Ectodermal cell (in vitro differentiated cells): ENCODE data around the gene ZNF169.
"Not testable (repeated sequence)": the region's sequence is repeated elsewhere in the genome, so short reads cannot be mapped to it uniquely, and the experiment has no call there.

Experiments
- H3K27ac ChIP-seq: 2 replicates; pipeline ENCODE4 v1.7.0; 2013; ENCODE audit warnings: mild to moderate bottlenecking, low read depth, low read length; ENCODE audit not compliant: insufficient read depth, poor library complexity, severe bottlenecking
- H3K27me3 ChIP-seq: 2 replicates; pipeline ENCODE4 v1.7.0; 2013; ENCODE audit warnings: mild to moderate bottlenecking, low read length; ENCODE audit not compliant: insufficient read depth, control insufficient read depth, poor library complexity, severe bottlenecking
- H3K36me3 ChIP-seq: one replicate; pipeline ENCODE4 v1.7.0; 2013; ENCODE audit warnings: low read length; ENCODE audit not compliant: control insufficient read depth, insufficient read depth
- H3K4me1 ChIP-seq: one replicate; pipeline ENCODE4 v1.7.0; 2013; ENCODE audit warnings: low read length; ENCODE audit not compliant: control insufficient read depth, insufficient read depth
- H3K4me3 ChIP-seq: 2 replicates; pipeline ENCODE4 v1.7.0; 2013; ENCODE audit warnings: low read depth, low read length, control low read depth; ENCODE audit not compliant: insufficient read depth
- H3K9me3 ChIP-seq: 2 replicates; pipeline ENCODE4 v1.7.0; 2013; ENCODE audit warnings: mild to moderate bottlenecking, low read length, moderate library complexity; ENCODE audit not compliant: control insufficient read depth
- WGBS, 2 experiments: methylation state at CpG; one replicate each; pipeline ENCODE4 v1.1.7; 2013; ENCODE audit warnings: missing lambda C conversion rate in 2 of 2; 5-methylcytosine and 5-hydroxymethylcytosine counted together

ZNF169 gene

DNA sequence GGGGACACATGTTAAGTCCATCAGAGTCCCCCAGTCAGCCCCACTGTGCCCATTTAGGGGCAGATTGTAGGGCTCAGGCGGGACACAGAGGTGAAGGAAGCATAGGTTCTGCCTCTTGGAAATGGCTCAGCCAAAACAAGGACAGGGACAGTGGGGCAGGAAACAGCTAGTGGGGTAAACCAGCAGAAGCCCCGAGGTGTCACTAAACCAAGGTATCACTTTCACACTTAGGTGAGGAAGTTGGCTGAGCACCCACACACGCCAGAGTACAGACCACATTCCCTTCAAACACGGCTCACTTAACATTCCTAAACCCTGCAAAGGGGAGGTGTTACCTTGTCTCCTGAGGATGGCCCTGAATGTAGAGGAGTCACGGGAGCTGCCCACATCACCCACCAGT, 57.1 kb downstream of the ZNF169 start:
- H3K27ac ChIP-seq, H3K4me1 ChIP-seq, H3K4me3 ChIP-seq, H3K27me3 ChIP-seq, H3K36me3 ChIP-seq, H3K9me3 ChIP-seq: not testable (repeated sequence)
- no CpG with 5 or more reads among the region's 5 CpGs for WGBS, 2 experiments

DNA sequence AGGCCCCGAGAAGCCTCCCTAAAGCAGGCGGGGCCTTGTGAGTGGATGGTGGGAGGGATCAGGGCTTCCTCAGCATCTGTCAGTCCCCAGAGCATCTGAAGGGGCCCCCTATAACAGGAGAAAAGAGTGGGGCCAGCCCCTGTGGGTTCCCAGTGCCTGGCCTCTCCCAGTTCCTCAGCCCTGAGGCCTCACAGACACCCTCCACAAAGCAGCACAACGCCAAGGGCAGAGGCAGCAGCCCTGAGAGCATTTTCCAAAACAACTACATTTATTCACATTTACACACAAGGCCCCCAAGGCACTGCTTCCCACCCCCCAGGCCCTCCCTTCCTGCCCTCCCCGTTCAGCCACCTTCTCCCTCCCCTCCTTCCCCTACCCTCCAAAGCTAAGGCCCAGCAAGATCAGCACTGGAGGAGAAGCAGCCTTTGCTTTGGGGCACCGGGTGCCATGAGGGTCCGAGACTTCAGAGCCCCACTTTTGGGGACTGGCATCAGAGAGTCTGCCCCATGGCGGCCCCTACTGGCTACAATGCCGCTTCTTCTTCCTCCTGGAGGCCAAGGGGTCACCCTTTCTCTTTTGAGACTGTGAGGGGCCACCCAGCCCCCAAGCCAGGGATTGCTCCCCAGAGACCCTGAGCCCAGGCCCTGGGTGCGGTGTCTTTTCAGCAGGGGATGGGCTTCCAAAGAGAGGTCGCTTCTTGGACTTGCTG, 59.0 kb downstream of the ZNF169 start:
- not testable (repeated sequence) for H3K27ac ChIP-seq, H3K9me3 ChIP-seq, H3K27me3 ChIP-seq, H3K36me3 ChIP-seq, H3K4me3 ChIP-seq, H3K4me1 ChIP-seq
- no CpG with 5 or more reads among the region's 10 CpGs for WGBS, 2 experiments

DNA sequence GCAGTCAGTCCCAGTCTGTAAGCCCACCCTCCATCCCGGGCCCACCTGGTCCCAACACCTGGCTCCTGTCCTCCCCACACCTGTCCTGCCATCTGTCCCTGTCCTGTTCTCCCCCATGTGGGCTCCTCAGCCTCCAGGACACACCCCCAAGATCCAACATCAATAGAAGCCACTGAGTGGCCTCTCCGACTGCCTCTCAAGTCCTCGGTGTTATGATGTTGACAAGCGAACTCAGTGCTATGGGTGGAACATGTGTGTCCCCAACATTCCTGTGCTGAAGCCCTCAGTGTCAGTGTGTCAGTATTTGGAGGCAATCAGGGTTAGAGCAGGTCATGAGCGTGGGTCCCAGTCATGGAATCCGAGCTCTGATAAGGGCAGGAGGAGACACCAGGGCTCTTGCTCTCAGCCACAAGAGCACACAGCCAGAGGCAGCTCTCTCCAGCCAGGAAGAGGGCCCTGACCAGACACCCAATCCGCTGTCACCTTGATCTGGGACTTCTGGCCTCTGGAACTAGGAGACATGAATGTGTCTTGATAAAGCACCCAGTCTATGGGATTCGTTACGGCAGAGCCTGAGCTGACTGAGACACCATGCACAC, 63.3 kb downstream of the ZNF169 start:
- H3K36me3 ChIP-seq, H3K27me3 ChIP-seq, H3K9me3 ChIP-seq, H3K4me1 ChIP-seq, H3K27ac ChIP-seq, H3K4me3 ChIP-seq: not testable (repeated sequence)
- 93 to 100% methylated on average over 4 of the region's 9 CpGs for WGBS, 2 experiments

DNA sequence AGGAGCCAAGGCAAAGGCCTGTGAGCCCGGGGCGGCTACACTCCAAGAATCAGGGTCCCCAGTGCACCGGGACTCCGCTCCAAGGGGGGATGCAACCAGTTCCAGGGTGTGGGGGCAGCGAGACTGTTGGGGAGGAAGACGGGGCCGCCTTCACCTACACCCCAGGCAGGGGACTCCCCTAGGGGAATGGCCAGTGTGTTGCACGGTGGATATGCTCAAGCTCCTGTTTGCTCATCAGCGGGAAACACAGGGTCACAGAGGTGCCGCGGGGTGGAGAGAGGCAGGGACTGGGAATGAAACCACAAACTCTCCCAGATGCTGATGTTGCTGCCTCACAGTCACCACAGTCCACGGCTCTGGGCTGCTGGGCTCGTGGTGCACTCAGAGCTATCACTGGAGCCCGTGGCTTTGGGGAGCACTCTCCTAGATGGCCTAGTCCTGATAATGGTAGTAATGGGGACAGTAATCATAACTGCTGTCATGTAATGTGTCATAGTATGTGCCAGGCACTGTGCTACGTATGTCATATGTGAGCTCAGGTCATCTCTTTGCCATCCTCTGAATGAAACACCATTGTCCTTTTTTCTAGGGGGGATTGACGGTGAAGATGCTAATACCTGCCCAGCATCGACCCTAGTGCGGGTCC, 64.2 kb downstream of the ZNF169 start:
- H3K4me1 ChIP-seq, H3K36me3 ChIP-seq, H3K9me3 ChIP-seq, H3K27me3 ChIP-seq, H3K27ac ChIP-seq, H3K4me3 ChIP-seq: not testable (repeated sequence)
- WGBS, 2 experiments, result 91 to 93% methylated on average over 13 of the region's 18 CpGs

DNA sequence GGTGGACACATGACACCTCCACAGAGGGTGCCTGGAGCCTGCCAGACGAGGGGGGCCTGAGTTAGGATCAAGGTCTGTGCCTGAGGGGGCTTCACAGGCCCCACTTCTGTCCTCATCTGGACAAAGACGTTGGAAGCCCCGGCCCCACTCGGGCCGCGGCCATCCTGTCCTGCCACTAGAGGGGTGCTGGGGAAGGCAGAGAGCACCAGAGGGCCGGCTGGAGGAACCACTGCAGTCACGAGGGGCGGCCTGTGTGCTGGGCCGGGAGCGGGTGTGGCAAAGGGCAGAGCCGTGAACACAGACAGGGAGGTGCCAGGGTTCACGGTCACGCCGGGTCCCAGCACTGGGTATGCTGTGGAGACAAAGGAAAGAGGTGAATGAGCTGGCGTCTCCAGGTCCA, 66.5 kb downstream of the ZNF169 start:
- not testable (repeated sequence) for H3K4me3 ChIP-seq, H3K9me3 ChIP-seq, H3K27me3 ChIP-seq, H3K36me3 ChIP-seq, H3K4me1 ChIP-seq, H3K27ac ChIP-seq
- 87 to 88% methylated on average over 15 of the region's 16 CpGs for WGBS, 2 experiments

DNA sequence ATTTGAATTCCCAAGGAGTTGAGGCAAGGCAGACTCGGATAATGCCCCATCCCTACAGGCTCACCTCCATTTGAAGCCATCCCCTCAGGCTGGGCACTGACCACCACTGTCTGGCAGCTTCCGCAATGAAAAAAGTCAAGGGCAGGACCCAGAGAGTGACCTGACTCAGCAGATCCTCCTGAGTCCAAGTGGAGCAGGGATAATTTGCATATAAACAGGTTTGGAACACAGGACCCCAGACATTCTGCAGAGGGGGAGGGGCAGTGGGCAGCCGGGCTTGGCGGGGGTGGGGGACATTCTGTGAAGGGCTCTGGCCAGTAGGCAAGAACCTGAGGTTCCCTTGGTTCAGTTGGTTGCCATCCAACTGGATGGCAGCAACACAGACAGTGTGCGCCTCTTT, 69.4 kb downstream of the ZNF169 start, which contains the start of gene NUTM2F:
Gene NUTM2F, minus strand, starts transcription at position 101 of the 400 bp plus-strand sequence. Its CDS starts 21 bp downstream, at position 80.
- H3K4me1 ChIP-seq, H3K4me3 ChIP-seq, H3K27ac ChIP-seq, H3K27me3 ChIP-seq, H3K36me3 ChIP-seq, H3K9me3 ChIP-seq: not testable (repeated sequence)
- WGBS, 2 experiments, result 70 to 81% methylated on average over 1 of the region's 5 CpGs

DNA sequence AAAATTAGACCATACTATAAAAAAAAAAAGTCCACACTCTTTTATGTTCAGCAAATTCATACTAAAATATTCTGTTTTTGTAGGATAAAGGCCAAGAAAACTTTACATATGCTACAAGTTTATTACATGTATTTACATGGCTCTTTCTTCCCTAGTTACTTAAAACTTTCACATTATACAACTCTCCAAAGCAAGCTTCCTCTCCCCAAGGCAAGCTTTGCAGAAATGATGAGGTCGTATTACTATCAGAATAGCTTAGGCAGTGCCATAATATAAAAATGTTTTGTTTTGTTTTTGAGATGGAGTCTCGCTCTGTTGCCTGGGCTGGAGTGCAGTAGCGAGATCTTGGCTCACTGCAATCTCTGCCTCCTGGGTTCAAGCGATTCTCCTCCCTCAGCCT, 77.3 kb downstream of the ZNF169 start:
- not testable (repeated sequence) for H3K4me3 ChIP-seq, H3K27me3 ChIP-seq, H3K27ac ChIP-seq, H3K4me1 ChIP-seq, H3K9me3 ChIP-seq, H3K36me3 ChIP-seq
- 87 to 96% methylated on average over 3 of the region's 4 CpGs for WGBS, 2 experiments

DNA sequence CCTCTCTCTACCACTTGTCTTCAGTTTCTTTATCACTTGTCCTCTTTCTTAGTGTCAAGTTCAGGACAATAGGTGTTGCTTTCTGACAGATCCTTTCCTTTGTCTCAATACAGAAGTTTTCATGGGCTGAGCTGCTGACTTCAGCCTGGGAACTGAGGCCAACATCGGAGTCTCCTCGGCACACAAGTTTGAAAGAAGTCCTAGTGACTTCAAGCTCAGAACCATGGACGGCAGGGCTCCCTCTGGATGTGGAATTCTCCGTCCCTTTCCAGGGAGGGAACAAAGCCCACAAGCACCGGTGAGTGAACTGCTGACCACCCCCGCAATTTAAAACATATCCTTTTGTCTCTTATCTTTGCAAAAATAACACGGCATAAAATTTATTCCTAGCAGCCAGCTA, 79.6 kb downstream of the ZNF169 start:
- H3K4me3 ChIP-seq, H3K27me3 ChIP-seq, H3K4me1 ChIP-seq, H3K36me3 ChIP-seq, H3K9me3 ChIP-seq, H3K27ac ChIP-seq: not testable (repeated sequence)
- whole genome bisulfite sequencing, 2 experiments, result 44 to 64% methylated on average over 5 to 6 of the region's 7 CpGs

DNA sequence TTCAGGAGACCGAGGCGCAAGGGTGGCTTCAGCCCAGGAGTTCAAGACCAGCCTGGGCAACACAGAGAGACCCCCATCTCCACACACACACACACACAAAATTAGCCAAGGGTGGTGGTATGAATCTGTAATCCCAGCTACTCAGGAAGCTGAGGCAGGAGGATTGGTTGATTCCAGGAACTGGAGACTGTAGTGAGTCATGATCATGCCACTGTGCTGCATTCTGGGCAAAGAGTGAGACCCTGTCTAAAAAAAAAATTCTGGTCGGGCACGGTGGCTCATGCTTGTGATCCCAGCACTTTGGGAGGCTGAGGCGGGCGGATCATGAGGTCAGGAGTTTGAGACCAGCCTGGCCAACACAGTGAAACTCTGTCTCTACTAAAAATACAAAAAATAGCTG, 80.6 kb downstream of the ZNF169 start:
- H3K27ac ChIP-seq, H3K4me3 ChIP-seq, H3K36me3 ChIP-seq, H3K4me1 ChIP-seq, H3K27me3 ChIP-seq, H3K9me3 ChIP-seq: not testable (repeated sequence)
- 95 to 98% methylated on average over 6 of the region's 6 CpGs for WGBS, 2 experiments

DNA sequence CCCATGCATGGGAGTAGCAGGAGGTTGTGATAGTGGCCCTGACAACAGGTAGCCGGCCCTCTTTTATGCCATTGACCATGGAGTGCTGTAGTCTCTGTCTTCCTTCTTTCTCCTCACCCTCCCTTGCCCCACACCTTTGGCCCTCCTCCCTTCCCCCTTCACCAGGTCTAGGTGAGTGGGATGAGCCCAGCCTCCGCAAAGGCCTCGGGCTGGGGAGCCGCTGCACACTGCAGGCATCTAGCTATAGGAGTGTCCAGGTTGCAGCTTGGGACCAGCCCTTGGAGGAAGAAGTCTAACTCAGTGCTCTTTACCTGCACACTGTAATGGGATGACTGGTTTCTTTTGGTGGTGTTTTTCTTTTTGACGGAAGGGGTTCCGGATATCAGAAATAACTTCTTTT, 81.7 kb downstream of the ZNF169 start:
- H3K36me3 ChIP-seq, H3K9me3 ChIP-seq, H3K4me1 ChIP-seq, H3K27me3 ChIP-seq, H3K27ac ChIP-seq, H3K4me3 ChIP-seq: not testable (repeated sequence)
- 97 to 100% methylated on average over 2 of the region's 6 CpGs for WGBS, 2 experiments
